ENCODE results near the gene ADCY5. TPM values are rescaled to one million over a fixed set of nuclear protein-coding genes. Genes with fewer than 3 reads are reported as not detected.

ADCY5 gene
- polyA plus RNA-seq, 3 donors: not detected

- Histone ChIP-seq H3K4me2 (replicated peaks; ENCODE audit: extremely low read depth, low read length, poor library complexity, severe bottlenecking) (no peak overlapping the region), H3K4me1 (ENCODE audit: control insufficient read depth in 1 of 2, insufficient read depth in 2 of 2, low read length in 2 of 2) (no peaks in the 10 kb centered on the region), H3K9me3 (replicated peaks in 1 of 2; ENCODE audit: control insufficient read depth in 1 of 2, insufficient read depth in 1 of 2, low read length in 2 of 2) (no peaks in the 10 kb centered on the region), H4K20me1 (ENCODE audit: insufficient read depth, low read length) (no peaks in the 10 kb centered on the region), H3K36me3 (replicated peaks in 1 of 2; ENCODE audit: control insufficient read depth in 1 of 2, insufficient read depth in 2 of 2, low read length in 2 of 2) (no peaks in the 10 kb centered on the region), H3K27ac (ENCODE audit: low read depth in 1 of 2, low read length in 2 of 2) (no peak overlapping the region), H3K4me3 (replicated peaks in 1 of 3; ENCODE audit: low read depth in 2 of 3, low read length in 3 of 3) (no peak overlapping the region), H2AFZ (ENCODE audit: insufficient read depth, low read depth, low read length, poor library complexity, severe bottlenecking) (no peak overlapping the region), H3K27me3 (ENCODE audit: control insufficient read depth in 2 of 2, insufficient read depth in 2 of 2, low read length in 2 of 2) (no peaks in the 10 kb centered on the region), H3K79me2 (ENCODE audit: insufficient read depth, low read length) (no peaks in the 10 kb centered on the region), H3K9ac (ENCODE audit: insufficient read depth, low read length, poor library complexity, severe bottlenecking) (no peak overlapping the region)
- H3K27ac Mint-ChIP-seq: no peak overlapping the region
- no peak overlapping the region for H3K4me3 Mint-ChIP-seq
- H3K27me3 Mint-ChIP-seq (ENCODE audit: low read depth in 3 of 3): peaks cover 0 to 9% (median 5%) of the 10 kb centered on the region in 3 donors
- TF ChIP-seq CTCF (IDR thresholded peaks at IDR 0.05): no peak
- no peaks in the 10 kb centered on the region for H3K36me3 Mint-ChIP-seq
- H3K4me1 Mint-ChIP-seq: no peaks in the 10 kb centered on the region
- no peak for DNase-seq
- 78% methylated on average over 4 of the region's 8 CpGs for WGBS (ENCODE audit: insufficient coverage)
- intact Hi-C loops (cut with micrococcal nuclease): no loop called here
- no peaks in the 10 kb centered on the region for H3K9me3 Mint-ChIP-seq
These were observed 70.4 kb downstream of the ADCY5 start for GRCh38 chr3:123378409-123378915.

GRCh38 chr3:123377243-123377740, 71.6 kb downstream of the ADCY5 start:
- Mint-ChIP-seq H3K4me1 (no peaks in the 10 kb centered on the region), H3K4me3 (no peak overlapping the region), H3K27me3 (ENCODE audit: low read depth in 3 of 3) (peaks cover 0 to 10% (median 9%) of the 10 kb centered on the region in 3 donors), H3K27ac (no peak overlapping the region), H3K9me3 (no peaks in the 10 kb centered on the region), H3K36me3 (no peaks in the 10 kb centered on the region)
- no peak for DNase-seq
- Histone ChIP-seq H3K4me2 (replicated peaks; ENCODE audit: extremely low read depth, low read length, poor library complexity, severe bottlenecking) (no peak overlapping the region), H4K20me1 (ENCODE audit: insufficient read depth, low read length) (no peaks in the 10 kb centered on the region), H3K27ac (ENCODE audit: low read depth in 1 of 2, low read length in 2 of 2) (no peak overlapping the region), H3K9me3 (replicated peaks in 1 of 2; ENCODE audit: control insufficient read depth in 1 of 2, insufficient read depth in 1 of 2, low read length in 2 of 2) (no peaks in the 10 kb centered on the region), H3K27me3 (ENCODE audit: control insufficient read depth in 2 of 2, insufficient read depth in 2 of 2, low read length in 2 of 2) (no peaks in the 10 kb centered on the region), H3K4me1 (ENCODE audit: control insufficient read depth in 1 of 2, insufficient read depth in 2 of 2, low read length in 2 of 2) (no peaks in the 10 kb centered on the region), H3K4me3 (replicated peaks in 1 of 3; ENCODE audit: low read depth in 2 of 3, low read length in 3 of 3) (no peak overlapping the region), H3K36me3 (replicated peaks in 1 of 2; ENCODE audit: control insufficient read depth in 1 of 2, insufficient read depth in 2 of 2, low read length in 2 of 2) (no peaks in the 10 kb centered on the region), H2AFZ (ENCODE audit: insufficient read depth, low read depth, low read length, poor library complexity, severe bottlenecking) (no peak overlapping the region), H3K9ac (ENCODE audit: insufficient read depth, low read length, poor library complexity, severe bottlenecking) (no peak overlapping the region), H3K79me2 (ENCODE audit: insufficient read depth, low read length) (no peaks in the 10 kb centered on the region)
- intact Hi-C loops (cut with micrococcal nuclease): no loop called here
- WGBS (ENCODE audit: insufficient coverage): 69% methylated on average over 1 of the region's 2 CpGs
- TF ChIP-seq CTCF (IDR thresholded peaks at IDR 0.05): no peak

Measured in CD14-positive monocyte (primary cell).